BLaER1 treated with 17β-estradiol and CSF1 and Interleukin-3, amounts not matched to agents 10 nM and 100 nM (cell line): Measurements from ENCODE around the gene ACTC1.

Experiments used
- H3K27ac ChIP-seq, 11 experiments: shearing (Covaris generic); formaldehyde crosslinking; 2 replicates each; pipeline ENCODE4 v1.8.1; 2022
- H3K27me3 ChIP-seq, 11 experiments: shearing (Covaris generic); formaldehyde crosslinking; 2 replicates each; pipeline ENCODE4 v1.8.1; 2022
- H3K36me3 ChIP-seq, 11 experiments: shearing (Covaris generic); formaldehyde crosslinking; 2 replicates each; pipeline ENCODE4 v1.8.1; 2022
- H3K4me1 ChIP-seq, 10 experiments: shearing (Covaris generic); formaldehyde crosslinking; 2 replicates each; pipeline ENCODE4 v1.8.1; 2022
- H3K4me2 ChIP-seq, 11 experiments: shearing (Covaris generic); formaldehyde crosslinking; 2 replicates each; pipeline ENCODE4 v1.8.1; 2022
- H3K4me3 ChIP-seq, 10 experiments: shearing (Covaris generic); formaldehyde crosslinking; 2 replicates each; pipeline ENCODE4 v1.8.1; 2022
- H3K9ac ChIP-seq, 11 experiments: shearing (Covaris generic); formaldehyde crosslinking; 2 replicates each; pipeline ENCODE4 v1.8.1; 2022
- H3K9me3 ChIP-seq, 11 experiments: shearing (Covaris generic); formaldehyde crosslinking; replicated peaks in 1 of 11; 2 replicates each; pipeline ENCODE4 v1.8.1; 2022
- H4K20me1 ChIP-seq, 11 experiments: shearing (Covaris generic); formaldehyde crosslinking; 2 replicates each; pipeline ENCODE4 v1.8.1; 2022
- Cebpa-rat ChIP-seq, 11 experiments: shearing (Covaris generic); IDR thresholded peaks; 2 replicates each; pipeline ENCODE4 v1.8.1; 2022

Gene ACTC1

GRCh38 chr15:34802803-34803750 is 7.7 kb upstream of the ACTC1 start:
- Histone ChIP-seq H3K4me3 (no peak overlapping the region), H3K27me3 (no peaks in the 10 kb centered on the region), H3K27ac (no peak overlapping the region), H4K20me1 (no peaks in the 10 kb centered on the region), H3K9me3 (peaks cover 12 to 20% (median 15%) of the 10 kb centered on the region in 11 experiments; a peak in 20 of 22 replicates), H3K4me2 (no peak overlapping the region), H3K36me3 (no peaks in the 10 kb centered on the region), H3K4me1 (no peaks in the 10 kb centered on the region), H3K9ac (no peak overlapping the region)
- no peak for TF ChIP-seq Cebpa-rat (IDR thresholded peaks at IDR 0.05)

DNA sequence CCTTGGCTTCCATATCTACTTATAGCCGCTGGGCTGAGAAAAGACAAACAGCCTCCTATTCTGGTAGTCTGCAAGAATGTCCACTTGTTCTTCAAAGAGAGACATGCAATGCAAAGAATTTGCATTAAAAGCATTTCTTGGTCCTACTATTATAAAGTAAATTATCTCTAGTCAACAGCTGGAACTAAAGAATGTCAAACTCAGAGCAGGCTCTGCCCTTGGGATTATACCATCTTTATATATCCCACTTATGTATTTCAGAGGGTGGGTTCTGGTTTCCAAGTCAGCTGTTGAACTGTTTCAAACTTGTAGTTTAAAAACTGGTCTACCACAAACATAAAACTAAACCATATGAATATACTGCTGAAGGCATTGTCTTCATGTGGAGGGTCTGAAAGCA is 7.0 kb upstream of the ACTC1 start:
- no peak overlapping the region for H3K4me3 ChIP-seq
- no peak overlapping the region for H3K27ac ChIP-seq
- TF ChIP-seq Cebpa-rat (IDR thresholded peaks at IDR 0.05) = no peak
- no peaks in the 10 kb centered on the region for H3K27me3 ChIP-seq
- H3K4me1 ChIP-seq = no peaks in the 10 kb centered on the region
- no peaks in the 10 kb centered on the region for H3K36me3 ChIP-seq
- H3K9ac ChIP-seq = no peak overlapping the region
- H4K20me1 ChIP-seq = no peaks in the 10 kb centered on the region
- no peak overlapping the region for H3K4me2 ChIP-seq
- H3K9me3 ChIP-seq = peaks cover 10 to 15% (median 12%) of the 10 kb centered on the region in 11 experiments; a peak in 20 of 22 replicates

DNA sequence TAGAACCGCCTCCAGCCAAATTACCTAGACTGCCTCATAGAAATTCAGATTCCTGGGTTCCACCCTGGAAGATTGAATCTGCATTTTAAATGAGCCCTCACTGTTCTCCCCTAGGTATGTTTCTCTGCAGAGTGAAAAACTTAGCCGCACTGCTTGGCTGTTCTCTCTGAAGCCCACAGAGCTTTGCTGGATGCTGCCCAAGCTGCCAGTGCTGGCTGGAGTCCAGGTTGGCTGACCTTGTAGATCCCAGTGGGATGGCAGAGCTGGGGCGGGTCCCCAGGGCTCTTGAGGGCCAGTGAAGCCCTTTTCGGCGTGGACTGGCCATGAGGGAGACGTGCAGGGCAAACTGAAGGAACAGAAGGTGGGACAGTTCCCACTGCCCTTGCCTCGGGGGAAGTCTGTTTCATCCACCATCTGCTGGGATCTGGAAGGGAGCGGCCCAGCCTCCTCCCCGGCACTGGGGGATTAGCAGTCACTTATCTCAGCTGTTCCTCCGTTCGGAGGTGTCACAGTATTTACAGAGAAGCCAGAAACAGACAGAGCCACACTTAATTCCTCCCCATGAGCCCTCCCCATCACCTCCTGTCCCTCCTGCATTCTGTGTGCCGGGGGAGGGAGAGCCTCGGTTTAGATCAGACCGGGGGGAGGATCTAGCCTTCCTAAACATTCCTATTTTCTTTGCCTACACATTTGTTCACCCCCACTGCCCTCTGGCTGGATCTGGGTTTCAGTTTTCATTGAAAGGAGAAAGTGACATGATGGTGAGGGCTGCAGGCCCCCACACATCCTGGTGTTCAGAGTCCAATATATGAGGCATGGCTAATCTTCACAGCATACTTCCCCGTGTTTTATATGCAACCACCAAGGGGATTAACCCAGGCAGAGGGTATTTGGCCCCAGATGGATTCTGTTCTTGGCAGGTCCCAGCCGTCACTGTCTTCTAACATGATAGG is 4.1 kb upstream of the ACTC1 start:
- no peaks in the 10 kb centered on the region for H3K4me1 ChIP-seq
- no peak overlapping the region for H3K4me2 ChIP-seq
- TF ChIP-seq Cebpa-rat (IDR thresholded peaks at IDR 0.05) = no peak
- no peak overlapping the region for H3K4me3 ChIP-seq
- no peaks in the 10 kb centered on the region for H3K36me3 ChIP-seq
- no peaks in the 10 kb centered on the region for H4K20me1 ChIP-seq
- H3K27ac ChIP-seq = no peak overlapping the region
- no peaks in the 10 kb centered on the region; a peak in 2 of 22 replicates for H3K9me3 ChIP-seq
- no peak overlapping the region for H3K9ac ChIP-seq
- no peaks in the 10 kb centered on the region for H3K27me3 ChIP-seq

DNA sequence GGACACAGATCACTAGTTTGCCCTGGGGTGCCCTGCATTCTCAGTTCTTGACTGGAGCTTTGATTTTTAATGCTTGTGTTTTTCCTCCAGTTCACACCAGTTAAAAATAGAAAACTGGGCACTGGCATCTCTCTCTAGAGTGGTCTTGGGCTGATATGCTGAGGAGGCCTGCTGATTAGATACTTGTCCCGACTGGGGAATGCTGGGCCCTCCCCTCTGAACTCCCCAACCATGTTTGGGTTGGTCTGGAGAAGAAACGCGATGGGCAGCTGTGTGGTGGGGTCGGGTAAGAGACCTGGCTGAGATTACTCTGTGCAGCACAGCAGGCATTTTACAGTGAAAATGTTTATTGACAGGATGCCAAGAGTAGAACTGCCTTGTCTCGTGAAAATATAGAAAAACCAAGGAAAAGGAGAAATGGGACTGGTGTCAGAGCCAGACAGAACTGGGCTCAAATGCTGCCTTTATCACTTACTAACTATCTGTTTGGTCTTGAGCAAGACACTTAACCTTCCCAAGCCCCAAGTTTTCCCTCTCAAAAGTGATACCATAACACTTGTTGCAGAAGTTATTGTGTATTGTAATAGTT is 1.6 kb upstream of the ACTC1 start:
- no peaks in the 10 kb centered on the region for H3K27me3 ChIP-seq
- no peak overlapping the region for H3K4me3 ChIP-seq
- H3K36me3 ChIP-seq = no peaks in the 10 kb centered on the region
- H3K4me1 ChIP-seq = no peaks in the 10 kb centered on the region; a peak in 1 of 20 replicates
- no peak overlapping the region for H3K9ac ChIP-seq
- H3K4me2 ChIP-seq = no peak overlapping the region
- H3K9me3 ChIP-seq = no peaks in the 10 kb centered on the region; a peak in 2 of 22 replicates
- TF ChIP-seq Cebpa-rat (IDR thresholded peaks at IDR 0.05) = no peak
- no peaks in the 10 kb centered on the region for H4K20me1 ChIP-seq
- H3K27ac ChIP-seq = no peak overlapping the region

GRCh38 chr15:34794590-34795206 is 651 bp downstream of the ACTC1 start:
- Histone ChIP-seq H3K27me3 (no peaks in the 10 kb centered on the region), H3K4me3 (no peak overlapping the region)

GRCh38 chr15:34793901-34794300 is 1.4 kb downstream of the ACTC1 start:
- Histone ChIP-seq H3K27me3 (no peaks in the 10 kb centered on the region), H3K36me3 (no peaks in the 10 kb centered on the region), H3K4me2 (no peak overlapping the region), H3K27ac (no peak overlapping the region), H3K9ac (no peak overlapping the region), H3K9me3 (no peaks in the 10 kb centered on the region; a peak in 2 of 22 replicates), H3K4me1 (no peaks in the 10 kb centered on the region; a peak in 1 of 20 replicates), H4K20me1 (no peaks in the 10 kb centered on the region), H3K4me3 (no peak overlapping the region)
- no peak for TF ChIP-seq Cebpa-rat (IDR thresholded peaks at IDR 0.05)

More at GRCh38 chr15:34794590-34795206, 651 bp downstream of the ACTC1 start:
- Histone ChIP-seq H3K4me1 (no peaks in the 10 kb centered on the region; a peak in 1 of 20 replicates), H4K20me1 (no peaks in the 10 kb centered on the region), H3K9ac (no peak overlapping the region), H3K27ac (no peak overlapping the region), H3K36me3 (no peaks in the 10 kb centered on the region), H3K4me2 (no peak overlapping the region), H3K9me3 (no peaks in the 10 kb centered on the region; a peak in 2 of 22 replicates)
- TF ChIP-seq Cebpa-rat (IDR thresholded peaks at IDR 0.05) = no peak

DNA sequence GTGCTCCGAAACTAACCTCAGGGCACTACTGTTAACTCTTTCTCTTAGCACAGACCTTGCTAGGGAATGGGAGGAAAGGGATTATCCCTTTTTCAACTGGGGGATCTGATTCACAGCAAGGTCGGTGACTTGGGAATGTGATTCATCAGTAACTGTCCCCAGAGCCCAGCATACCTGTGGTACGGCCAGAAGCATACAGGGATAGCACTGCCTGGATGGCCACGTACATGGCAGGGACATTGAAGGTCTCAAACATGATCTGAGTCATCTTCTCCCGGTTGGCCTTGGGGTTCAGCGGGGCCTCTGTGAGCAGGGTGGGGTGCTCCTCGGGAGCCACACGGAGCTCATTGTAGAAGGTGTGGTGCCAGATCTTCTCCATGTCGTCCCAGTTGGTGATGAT is 2.3 kb downstream of the ACTC1 start:
- Histone ChIP-seq H3K4me1 (no peaks in the 10 kb centered on the region; a peak in 1 of 20 replicates), H3K36me3 (no peaks in the 10 kb centered on the region), H4K20me1 (no peaks in the 10 kb centered on the region), H3K9ac (no peak overlapping the region), H3K4me3 (no peak overlapping the region), H3K27me3 (no peaks in the 10 kb centered on the region), H3K27ac (no peak overlapping the region), H3K4me2 (no peak overlapping the region), H3K9me3 (no peaks in the 10 kb centered on the region; a peak in 2 of 22 replicates)
- no peak for TF ChIP-seq Cebpa-rat (IDR thresholded peaks at IDR 0.05)

DNA sequence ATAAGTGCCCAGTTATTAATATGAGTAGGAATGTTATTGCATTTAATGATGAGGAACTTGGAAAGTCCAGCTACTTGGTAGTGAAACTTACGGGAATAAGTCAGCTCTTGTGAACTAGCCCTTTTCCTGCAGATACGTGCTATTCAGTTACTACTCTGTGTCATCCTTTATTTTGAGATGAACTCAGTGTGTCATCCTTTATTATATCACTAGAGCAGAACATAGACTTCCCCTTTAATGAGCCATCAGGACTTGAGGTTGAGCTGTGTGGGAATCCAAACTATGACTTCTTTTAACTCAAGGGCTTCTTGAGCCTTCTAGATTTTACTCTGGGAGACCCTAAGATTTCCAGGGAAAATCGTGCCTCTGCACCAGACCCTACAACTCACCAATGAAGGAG is 3.6 kb downstream of the ACTC1 start:
- Histone ChIP-seq H3K27me3 (no peaks in the 10 kb centered on the region), H3K36me3 (no peaks in the 10 kb centered on the region), H3K4me1 (no peaks in the 10 kb centered on the region; a peak in 1 of 20 replicates), H4K20me1 (no peaks in the 10 kb centered on the region), H3K4me3 (no peak overlapping the region), H3K9me3 (no peaks in the 10 kb centered on the region; a peak in 2 of 22 replicates), H3K27ac (no peak overlapping the region), H3K4me2 (no peak overlapping the region), H3K9ac (no peak overlapping the region)
- TF ChIP-seq Cebpa-rat (IDR thresholded peaks at IDR 0.05) = no peak
